ENCODE data around the gene REM2.
A peak's percentile ranks its signal among the peaks of the same experiment; 100 is the strongest.

The REM2 gene

DNA sequence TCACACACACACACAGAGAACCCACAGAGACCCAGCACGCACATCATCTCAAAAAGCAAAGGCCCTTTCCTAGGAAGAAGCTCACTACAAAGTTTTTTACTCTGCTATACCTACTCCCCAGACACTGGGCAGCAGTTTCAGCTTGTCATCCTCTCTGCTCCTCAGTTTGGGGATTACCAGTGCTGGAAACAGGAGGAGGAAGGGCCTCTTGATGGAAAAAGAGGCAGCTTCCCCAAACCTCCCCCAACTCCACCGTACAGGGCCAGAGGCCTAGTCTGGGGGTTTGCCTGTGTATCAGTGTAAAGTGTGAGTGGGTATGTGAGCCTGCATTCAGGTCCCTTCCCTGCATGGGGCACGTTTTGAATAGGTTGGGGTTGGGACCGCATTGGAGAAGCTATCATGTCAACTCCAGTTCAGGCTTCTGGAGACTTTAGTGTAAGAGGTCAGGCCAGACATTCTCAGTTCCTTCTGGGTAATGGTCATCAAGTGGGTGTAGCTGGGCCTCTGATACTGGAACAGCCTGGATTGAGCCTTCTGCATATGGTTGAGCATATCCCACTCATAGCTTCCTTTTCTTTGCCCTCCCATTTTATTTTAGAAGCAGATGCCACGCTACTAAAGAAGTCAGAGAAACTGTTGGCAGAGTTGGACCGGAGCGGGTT lies 1.2 kb downstream of the REM2 start:
- no peak overlapping the region for H4K8ac ChIP-seq (ENCODE audit: low read depth, low read length)
- H3K14ac ChIP-seq (ENCODE audit: low read length) = no peak overlapping the region
- H3K79me1 ChIP-seq (ENCODE audit: low read depth, low read length) = peaks cover 2% of the 10 kb centered on the region
- no peak overlapping the region for H2BK15ac ChIP-seq (ENCODE audit: low read length)
- H3K4me2 ChIP-seq (ENCODE audit: insufficient read depth, low read length, poor library complexity, severe bottlenecking) = no peak overlapping the region
- H3K23ac ChIP-seq (ENCODE audit: low read depth, low read length, poor library complexity) = no peak overlapping the region
- peaks cover 34 to 41% of the 10 kb centered on the region in 2 donors for H3K4me1 ChIP-seq (ENCODE audit: control insufficient read depth in 2 of 2, insufficient read depth in 1 of 2, low read depth in 1 of 2, low read length in 2 of 2)
- H4K91ac ChIP-seq (ENCODE audit: low read depth, low read length, poor library complexity) = no peak overlapping the region
- WGBS, 2 donors (ENCODE audit: extremely low coverage in 2 of 2, insufficient read length in 2 of 2, insufficient replicate concordance in 1 of 2) = no CpG with 5 or more reads among the region's 7 CpGs
- no peak overlapping the region for H3K4ac ChIP-seq (ENCODE audit: low read length)
- no peak for DNase-seq (ENCODE audit: low spot score)
- no peak overlapping the region for H3K9ac ChIP-seq (ENCODE audit: low read depth, low read length, poor library complexity)
- H2AK5ac ChIP-seq (ENCODE audit: low read depth, low read length) = peak overlapping the region; percentile 53
- H2AFZ ChIP-seq (ENCODE audit: low read length) = peak overlapping the region; percentile 77
- no peak overlapping the region for H2BK12ac ChIP-seq (ENCODE audit: low read length)
- no peaks in the 10 kb centered on the region for H3K36me3 ChIP-seq (replicated peaks in 1 of 2; ENCODE audit: control insufficient read depth in 2 of 2, insufficient read depth in 2 of 2, low read length in 2 of 2)
- H2BK5ac ChIP-seq (ENCODE audit: low read length) = no peak overlapping the region
- H2BK120ac ChIP-seq (ENCODE audit: low read depth, low read length) = no peak overlapping the region
- peak overlapping the region in 1 of 2 donors; percentile 32 for H3K4me3 ChIP-seq (ENCODE audit: low read length in 2 of 2)
- peak overlapping the region; percentile 22 for H3K18ac ChIP-seq (ENCODE audit: low read length)
- no peaks in the 10 kb centered on the region for H3K9me3 ChIP-seq (replicated peaks in 1 of 2; ENCODE audit: control insufficient read depth in 2 of 2, insufficient read depth in 1 of 2, low read depth in 1 of 2, low read length in 2 of 2)
- H3K27ac ChIP-seq (replicated peaks; ENCODE audit: low read length) = no peak overlapping the region
- H3K27me3 ChIP-seq (ENCODE audit: control insufficient read depth in 3 of 3, insufficient read depth in 3 of 3, low read depth in 1 of 3, low read length in 3 of 3) = peaks cover 0 to 6% (median 0%) of the 10 kb centered on the region in 3 experiments

DNA sequence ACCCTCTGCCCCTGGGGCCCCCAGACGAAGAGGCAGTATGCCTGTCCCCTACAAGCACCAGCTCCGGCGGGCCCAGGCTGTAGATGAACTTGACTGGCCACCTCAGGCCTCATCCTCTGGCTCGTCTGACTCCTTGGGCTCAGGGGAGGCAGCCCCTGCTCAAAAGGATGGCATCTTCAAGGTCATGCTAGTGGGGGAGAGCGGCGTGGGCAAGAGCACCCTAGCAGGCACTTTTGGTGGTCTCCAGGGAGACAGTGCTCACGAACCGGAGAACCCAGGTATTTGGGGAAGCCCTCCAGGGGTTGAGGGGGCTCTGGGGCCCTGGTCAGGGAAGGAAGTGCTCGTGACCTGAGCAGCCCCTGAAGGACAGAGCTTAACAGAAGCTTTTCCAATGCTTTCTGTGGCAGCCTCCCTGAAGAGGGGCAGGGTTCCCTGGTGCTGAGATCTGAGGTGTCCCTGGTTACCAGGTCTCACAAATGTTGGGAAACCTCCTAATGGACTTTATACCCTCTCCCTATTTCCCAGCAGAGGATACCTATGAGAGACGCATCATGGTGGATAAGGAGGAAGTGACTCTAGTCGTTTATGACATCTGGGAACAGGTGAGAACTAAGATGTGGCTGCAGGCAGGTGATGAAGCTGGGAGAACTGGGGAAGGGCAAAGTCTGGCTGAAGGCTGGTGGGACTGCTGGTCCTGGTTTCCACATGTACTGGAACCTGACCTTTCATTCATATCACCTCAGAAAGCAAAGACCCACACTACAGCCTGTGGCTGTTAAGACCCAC lies 1.9 kb downstream of the REM2 start:
- no peak overlapping the region for H3K27ac ChIP-seq (replicated peaks; ENCODE audit: low read length)
- peaks cover 34 to 41% of the 10 kb centered on the region in 2 donors for H3K4me1 ChIP-seq (ENCODE audit: control insufficient read depth in 2 of 2, insufficient read depth in 1 of 2, low read depth in 1 of 2, low read length in 2 of 2)
- peak overlapping the region; percentile 9 for H3K9ac ChIP-seq (ENCODE audit: low read depth, low read length, poor library complexity)

GRCh38 chr14:22885975-22886374 lies 3.0 kb downstream of the REM2 start:
- Histone ChIP-seq H3K4me3 (ENCODE audit: low read length in 2 of 2) (peak overlapping the region in 1 of 2 donors; percentile 61), H3K23ac (ENCODE audit: low read depth, low read length, poor library complexity) (peak overlapping the region; percentile 70), H3K36me3 (replicated peaks in 1 of 2; ENCODE audit: control insufficient read depth in 2 of 2, insufficient read depth in 2 of 2, low read length in 2 of 2) (no peaks in the 10 kb centered on the region), H2BK120ac (ENCODE audit: low read depth, low read length) (no peak overlapping the region), H3K4me1 (ENCODE audit: control insufficient read depth in 2 of 2, insufficient read depth in 1 of 2, low read depth in 1 of 2, low read length in 2 of 2) (peaks cover 34 to 41% of the 10 kb centered on the region in 2 donors), H2BK12ac (ENCODE audit: low read length) (peak overlapping the region; percentile 2), H4K91ac (ENCODE audit: low read depth, low read length, poor library complexity) (no peak overlapping the region), H2BK15ac (ENCODE audit: low read length) (no peak overlapping the region), H2AK5ac (ENCODE audit: low read depth, low read length) (peak overlapping the region; percentile 71), H3K4me2 (ENCODE audit: insufficient read depth, low read length, poor library complexity, severe bottlenecking) (peak overlapping the region; percentile 91), H4K8ac (ENCODE audit: low read depth, low read length) (no peak overlapping the region), H3K9ac (ENCODE audit: low read depth, low read length, poor library complexity) (no peak overlapping the region), H3K4ac (ENCODE audit: low read length) (no peak overlapping the region), H3K79me1 (ENCODE audit: low read depth, low read length) (peaks cover 2% of the 10 kb centered on the region), H3K18ac (ENCODE audit: low read length) (peak overlapping the region; percentile 39), H3K27me3 (ENCODE audit: control insufficient read depth in 3 of 3, insufficient read depth in 3 of 3, low read depth in 1 of 3, low read length in 3 of 3) (peaks cover 0 to 6% (median 0%) of the 10 kb centered on the region in 3 experiments), H2AFZ (ENCODE audit: low read length) (peak overlapping the region; percentile 91), H3K14ac (ENCODE audit: low read length) (no peak overlapping the region), H3K9me3 (replicated peaks in 1 of 2; ENCODE audit: control insufficient read depth in 2 of 2, insufficient read depth in 1 of 2, low read depth in 1 of 2, low read length in 2 of 2) (no peaks in the 10 kb centered on the region), H2BK5ac (ENCODE audit: low read length) (no peak overlapping the region), H3K27ac (replicated peaks; ENCODE audit: low read length) (no peak overlapping the region)
- no peak for DNase-seq (ENCODE audit: low spot score)
- no CpG with 5 or more reads among the region's 21 CpGs for WGBS, 2 donors (ENCODE audit: extremely low coverage in 2 of 2, insufficient read length in 2 of 2, insufficient replicate concordance in 1 of 2)

More for the DNA sequence above, 1.9 kb downstream of the REM2 start:
- Histone ChIP-seq H3K36me3 (replicated peaks in 1 of 2; ENCODE audit: control insufficient read depth in 2 of 2, insufficient read depth in 2 of 2, low read length in 2 of 2) (no peaks in the 10 kb centered on the region), H2BK120ac (ENCODE audit: low read depth, low read length) (no peak overlapping the region), H2AK5ac (ENCODE audit: low read depth, low read length) (peak overlapping the region; percentile 53), H3K4me2 (ENCODE audit: insufficient read depth, low read length, poor library complexity, severe bottlenecking) (no peak overlapping the region), H3K79me1 (ENCODE audit: low read depth, low read length) (peaks cover 2% of the 10 kb centered on the region), H2AFZ (ENCODE audit: low read length) (no peak overlapping the region), H4K8ac (ENCODE audit: low read depth, low read length) (no peak overlapping the region), H2BK12ac (ENCODE audit: low read length) (no peak overlapping the region), H3K9me3 (replicated peaks in 1 of 2; ENCODE audit: control insufficient read depth in 2 of 2, insufficient read depth in 1 of 2, low read depth in 1 of 2, low read length in 2 of 2) (no peaks in the 10 kb centered on the region), H3K4ac (ENCODE audit: low read length) (no peak overlapping the region), H3K14ac (ENCODE audit: low read length) (no peak overlapping the region), H3K27me3 (ENCODE audit: control insufficient read depth in 3 of 3, insufficient read depth in 3 of 3, low read depth in 1 of 3, low read length in 3 of 3) (peaks cover 0 to 6% (median 0%) of the 10 kb centered on the region in 3 experiments), H3K23ac (ENCODE audit: low read depth, low read length, poor library complexity) (no peak overlapping the region), H3K4me3 (ENCODE audit: low read length in 2 of 2) (no peak overlapping the region), H2BK5ac (ENCODE audit: low read length) (no peak overlapping the region), H2BK15ac (ENCODE audit: low read length) (peak overlapping the region; percentile 19), H4K91ac (ENCODE audit: low read depth, low read length, poor library complexity) (no peak overlapping the region), H3K18ac (ENCODE audit: low read length) (no peak overlapping the region)
- no CpG with 5 or more reads among the region's 11 CpGs for WGBS, 2 donors (ENCODE audit: extremely low coverage in 2 of 2, insufficient read length in 2 of 2, insufficient replicate concordance in 1 of 2)
- DNase-seq (ENCODE audit: low spot score) = no peak

All from neuronal stem cell (in vitro differentiated cells).